SH-SY5Y (cell line): ENCODE measurements around the gene C1orf116.

Experiments
- GATA2 ChIP-seq: IDR thresholded peaks from 2 replicates; pipeline ENCODE4 v1.6.1; 2011; ENCODE audit warnings: mild to moderate bottlenecking, low read depth, low read length
- GATA3 ChIP-seq: IDR thresholded peaks from 2 replicates; pipeline ENCODE4 v1.6.1; 2011; ENCODE audit warnings: low read depth, mild to moderate bottlenecking, low read length, moderate library complexity

Gene C1orf116

GRCh38 chr1:207033302-207033701, 746 bp upstream of the C1orf116 start:
- TF ChIP-seq GATA3: no peak
- TF ChIP-seq GATA2: no peak

GRCh38 chr1:207031632-207032264, 808 bp downstream of the C1orf116 start:
- TF ChIP-seq GATA3: no peak
- no peak for TF ChIP-seq GATA2

- TF ChIP-seq GATA3 (no peak), GATA2 (no peak)
Observed at GRCh38 chr1:207031016-207031415, 1.5 kb downstream of the C1orf116 start.

- TF ChIP-seq GATA2 (no peak), GATA3 (no peak)
Observed at GRCh38 chr1:207030522-207031009, 2.0 kb downstream of the C1orf116 start.

GRCh38 chr1:207029701-207030521, 2.6 kb downstream of the C1orf116 start:
- TF ChIP-seq GATA2: no peak
- no peak for TF ChIP-seq GATA3

GRCh38 chr1:207028884-207029650, 3.5 kb downstream of the C1orf116 start:
- TF ChIP-seq GATA3 (no peak), GATA2 (no peak)

- TF ChIP-seq GATA2: no peak
- no peak for TF ChIP-seq GATA3
Observed at GRCh38 chr1:207027921-207028320, 4.6 kb downstream of the C1orf116 start.

GRCh38 chr1:207027206-207027777, 5.3 kb downstream of the C1orf116 start:
- TF ChIP-seq GATA2 (no peak), GATA3 (no peak)

- TF ChIP-seq GATA3 (no peak), GATA2 (no peak)
Observed at GRCh38 chr1:207026104-207026534, 6.4 kb downstream of the C1orf116 start.

GRCh38 chr1:207025146-207025880, 7.2 kb downstream of the C1orf116 start:
- no peak for TF ChIP-seq GATA2
- no peak for TF ChIP-seq GATA3

GRCh38 chr1:207024202-207025145, 8.1 kb downstream of the C1orf116 start:
- TF ChIP-seq GATA3: no peak
- no peak for TF ChIP-seq GATA2

GRCh38 chr1:207022996-207023679, 9.4 kb downstream of the C1orf116 start:
- TF ChIP-seq GATA2 (no peak), GATA3 (no peak)

GRCh38 chr1:207021876-207022596, 10.5 kb downstream of the C1orf116 start:
- no peak for TF ChIP-seq GATA2
- TF ChIP-seq GATA3: no peak
